Breast epithelium (tissue), 4 donors: ENCODE measurements around the gene CS. TPM values are rescaled to one million over a fixed set of nuclear protein-coding genes. Genes with fewer than 3 reads are reported as not detected.
"Not testable (repeated sequence)": the region's sequence is repeated elsewhere in the genome, so short reads cannot be mapped to it uniquely, and the experiment has no call there.

Source experiments
- DNase-seq, 2 donors: peaks; one replicate each; pipeline ENCODE4 v3.0.0-alpha.2; 2019; ENCODE audit warnings: low spot score in 2 of 2
- H3K27ac ChIP-seq, 2 donors: fragments of 200-600 bp; sonication (generic) in 1 of 2; one replicate each; pipeline ENCODE4 v1.5.1; 2016 to 2019; ENCODE audit warnings: mild to moderate bottlenecking in 1 of 2
- H3K27me3 ChIP-seq, 2 donors: fragments of 200-600 bp; sonication (generic) in 1 of 2; one replicate each; pipeline versions ENCODE4 v1.5.1 to v1.6.0; 2017 to 2019; ENCODE audit warnings: control low read depth in 1 of 2, mild to moderate bottlenecking in 1 of 2
- H3K36me3 ChIP-seq: fragments of 200-600 bp; one replicate; pipeline ENCODE4 v1.5.1; 2019
- H3K4me1 ChIP-seq, 2 donors: fragments of 200-600 bp; sonication (generic); one replicate each; pipeline ENCODE4 v1.5.1; 2016 to 2019; ENCODE audit warnings: control low read depth in 1 of 2
- H3K4me3 ChIP-seq, 3 donors: fragments of 200-600 bp; sonication (generic); 1 replicate in 2 of 3; 2 replicates in 1 of 3; pipeline ENCODE4 v1.5.1; 2016 to 2019; ENCODE audit warnings: mild to moderate bottlenecking in 3 of 3, moderate library complexity in 2 of 3
- H3K9me3 ChIP-seq, 2 donors: fragments of 200-600 bp; sonication (generic) in 1 of 2; one replicate each; pipeline ENCODE4 v1.5.1; 2016 to 2019; ENCODE audit warnings: control low read depth in 1 of 2
- POLR2A ChIP-seq: fragments of 450-650 bp; IDR thresholded peaks from one replicate; pipeline ENCODE4 v1.6.1; 2016; ENCODE audit warnings: antibody characterized with exemption, mild to moderate bottlenecking, moderate library complexity
- POLR2AphosphoS5 ChIP-seq, 3 donors: sonication (generic); formaldehyde crosslinking; IDR thresholded peaks; one replicate each; pipeline ENCODE4 v1.6.1; 2017; ENCODE audit warnings: antibody characterized with exemption in 3 of 3
- intact Hi-C: fragments of 100-400 bp; cut with DNase I; formaldehyde crosslinking; loops from one replicate; pipeline ENCODE4 v1.15.1; 2023; ENCODE audit warnings: low total_unique reads
- total RNA-seq, 3 donors: library from RNA; depleted of rRNA; stranded (reverse); fragments of >200 nt; gene quantifications; one replicate each; pipeline ENCODE4 v1.1.0, GENCODE V29; 2016
- TF ChIP-seq, protein P1 (sequence below), 3 donors: fragments of 450-650 bp; IDR thresholded peaks; one replicate each; pipeline ENCODE4 v1.5.1; 2016 to 2017; ENCODE audit warnings: antibody characterized with exemption in 3 of 3, mild to moderate bottlenecking in 3 of 3, moderate library complexity in 3 of 3

Gene CS
- total RNA-seq, 3 donors from 2014 or later: 79.2 to 132 (median 103) TPM

DNA sequence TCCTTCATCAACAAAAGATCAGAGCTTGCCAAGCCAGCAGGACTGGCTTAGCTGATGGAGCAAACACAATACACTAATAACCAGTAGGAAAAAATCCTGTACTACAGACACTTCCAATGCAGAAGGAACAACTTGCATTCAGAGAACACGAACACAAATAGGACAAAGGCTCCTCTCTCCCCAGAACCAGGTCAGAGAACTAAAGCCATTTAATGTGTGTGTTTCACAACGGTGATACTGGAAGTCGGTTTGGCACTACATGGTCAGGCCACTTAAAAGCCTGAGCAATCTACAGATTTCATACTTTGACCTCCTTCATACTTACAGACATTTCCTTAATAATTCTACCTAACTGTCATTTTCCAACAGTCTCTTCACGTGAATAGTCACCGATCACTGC lies 6.3 kb downstream of the CS start:
- DNase-seq: no peak
- H3K4me3 ChIP-seq: no peak overlapping the region
- intact Hi-C loops: no loop called here
- H3K4me1 ChIP-seq: no peaks in the 10 kb centered on the region
- no peaks in the 10 kb centered on the region for H3K27me3 ChIP-seq
- TF ChIP-seq POLR2AphosphoS5 (IDR thresholded peaks at IDR 0.05) (no peak), POLR2A (no peak)
- TF ChIP-seq, protein P1, sequence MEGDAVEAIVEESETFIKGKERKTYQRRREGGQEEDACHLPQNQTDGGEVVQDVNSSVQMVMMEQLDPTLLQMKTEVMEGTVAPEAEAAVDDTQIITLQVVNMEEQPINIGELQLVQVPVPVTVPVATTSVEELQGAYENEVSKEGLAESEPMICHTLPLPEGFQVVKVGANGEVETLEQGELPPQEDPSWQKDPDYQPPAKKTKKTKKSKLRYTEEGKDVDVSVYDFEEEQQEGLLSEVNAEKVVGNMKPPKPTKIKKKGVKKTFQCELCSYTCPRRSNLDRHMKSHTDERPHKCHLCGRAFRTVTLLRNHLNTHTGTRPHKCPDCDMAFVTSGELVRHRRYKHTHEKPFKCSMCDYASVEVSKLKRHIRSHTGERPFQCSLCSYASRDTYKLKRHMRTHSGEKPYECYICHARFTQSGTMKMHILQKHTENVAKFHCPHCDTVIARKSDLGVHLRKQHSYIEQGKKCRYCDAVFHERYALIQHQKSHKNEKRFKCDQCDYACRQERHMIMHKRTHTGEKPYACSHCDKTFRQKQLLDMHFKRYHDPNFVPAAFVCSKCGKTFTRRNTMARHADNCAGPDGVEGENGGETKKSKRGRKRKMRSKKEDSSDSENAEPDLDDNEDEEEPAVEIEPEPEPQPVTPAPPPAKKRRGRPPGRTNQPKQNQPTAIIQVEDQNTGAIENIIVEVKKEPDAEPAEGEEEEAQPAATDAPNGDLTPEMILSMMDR (IDR thresholded peaks at IDR 0.05): no peak
- no peaks in the 10 kb centered on the region for H3K36me3 ChIP-seq
- H3K27ac ChIP-seq: peak overlapping the region in 1 of 2 donors; percentile 55
- H3K9me3 ChIP-seq: no peaks in the 10 kb centered on the region

DNA sequence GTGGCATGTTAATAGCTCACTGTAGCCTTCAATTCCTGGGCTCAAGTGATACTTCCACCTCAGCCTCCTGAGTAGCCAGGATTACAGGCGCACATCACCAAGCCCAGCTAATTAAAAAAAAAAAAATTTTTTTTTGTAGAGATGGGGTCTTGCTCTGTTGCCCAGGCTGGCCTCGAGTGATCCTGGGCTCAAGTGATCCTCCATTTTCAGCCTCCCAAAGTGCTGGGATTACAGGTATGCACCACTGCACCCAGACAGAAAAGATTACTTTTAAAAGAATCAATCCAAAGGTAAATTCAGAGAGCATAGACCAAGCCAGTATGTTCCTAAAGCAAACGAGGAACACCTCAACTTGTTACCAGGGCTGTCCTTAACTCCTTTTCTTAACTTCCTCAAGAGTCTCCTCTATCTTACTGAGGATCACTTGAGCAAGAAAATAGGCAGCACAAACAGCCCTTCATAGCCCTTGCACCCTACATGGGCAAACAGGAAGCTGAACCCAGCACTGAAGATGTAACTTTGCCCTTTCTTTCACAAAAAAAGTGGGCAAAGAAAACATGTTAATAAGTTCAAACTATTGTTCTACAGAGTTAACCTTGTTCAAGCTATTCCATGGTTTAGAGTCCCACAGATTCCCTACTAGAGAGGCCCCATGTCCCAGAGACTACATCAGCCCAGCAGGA lies 11.3 kb downstream of the CS start:
- no peak overlapping the region for H3K27ac ChIP-seq
- no peak for TF ChIP-seq POLR2AphosphoS5 (IDR thresholded peaks at IDR 0.05)
- TF ChIP-seq, protein P1 (IDR thresholded peaks at IDR 0.05): no peak
- no peak for TF ChIP-seq POLR2A

DNA sequence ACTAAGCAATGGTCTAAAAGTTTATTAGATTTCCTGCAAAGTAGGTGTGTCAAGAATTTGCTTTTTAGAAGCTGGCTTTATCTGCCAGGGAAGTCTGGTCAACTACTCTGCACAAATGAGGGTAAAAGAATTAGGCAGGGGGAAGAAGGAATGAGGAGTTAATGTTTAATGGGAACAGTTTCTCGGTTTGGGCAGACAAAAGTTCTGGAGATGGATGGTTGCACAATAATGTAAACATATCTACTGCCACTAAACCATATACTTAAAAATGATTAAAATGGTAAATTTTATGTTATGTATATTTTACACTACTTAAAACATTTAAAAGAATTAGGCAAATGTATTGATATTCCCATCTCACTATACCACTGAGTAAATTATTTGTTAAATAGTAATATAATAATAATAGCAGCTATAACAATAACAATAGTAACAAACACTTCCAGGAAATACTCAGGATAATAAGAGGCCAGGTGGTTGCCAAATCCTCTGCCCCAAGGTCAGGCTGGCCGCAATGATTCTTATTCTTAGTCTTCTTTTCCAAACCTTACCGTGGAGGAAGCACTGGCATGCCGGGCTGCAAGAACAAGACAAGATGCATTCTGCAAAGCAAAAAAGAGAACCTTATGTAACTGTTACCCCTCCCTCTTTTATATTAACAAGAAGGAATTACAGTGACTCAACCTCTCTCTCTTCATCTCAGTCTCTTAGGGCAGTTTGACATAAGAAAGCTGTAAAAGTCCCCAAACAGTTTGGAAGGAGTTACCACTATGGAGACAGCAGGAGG lies 13.9 kb downstream of the CS start:
- H3K9me3 ChIP-seq: no peaks in the 10 kb centered on the region
- TF ChIP-seq POLR2AphosphoS5 (IDR thresholded peaks at IDR 0.05): no peak
- TF ChIP-seq, protein P1 (IDR thresholded peaks at IDR 0.05): no peak
- TF ChIP-seq POLR2A: no peak
- no peak for DNase-seq
- H3K36me3 ChIP-seq: peaks cover 6% of the 10 kb centered on the region
- no peaks in the 10 kb centered on the region for H3K4me1 ChIP-seq
- no peak overlapping the region for H3K27ac ChIP-seq
- intact Hi-C loops: no loop called here
- no peak overlapping the region for H3K4me3 ChIP-seq
- no peaks in the 10 kb centered on the region for H3K27me3 ChIP-seq

More for the DNA sequence above, 11.3 kb downstream of the CS start:
- Histone ChIP-seq H3K27me3 (no peaks in the 10 kb centered on the region), H3K4me3 (no peak overlapping the region), H3K36me3 (no peaks in the 10 kb centered on the region), H3K9me3 (no peaks in the 10 kb centered on the region), H3K4me1 (no peaks in the 10 kb centered on the region)
- DNase-seq: no peak
- intact Hi-C loops: no loop called here

DNA sequence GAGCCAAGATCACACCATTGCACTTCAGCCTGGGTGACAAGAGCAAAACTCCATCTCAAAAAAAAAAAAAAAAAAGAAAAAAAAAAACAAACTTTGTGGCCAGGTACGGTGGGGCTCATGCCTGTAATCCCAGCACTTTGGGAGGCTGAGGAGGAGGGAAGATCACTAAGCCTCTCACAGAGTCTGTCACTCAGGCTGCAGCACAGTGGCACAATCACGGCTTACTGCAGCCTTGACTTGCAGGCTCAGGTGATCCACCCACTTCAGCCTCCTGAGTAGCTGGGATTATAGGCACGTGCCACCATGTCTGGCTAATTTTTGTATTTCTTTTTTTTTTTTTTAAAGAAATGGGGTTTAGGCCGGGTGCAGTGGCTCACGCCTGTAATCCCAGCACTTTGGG lies 15.9 kb downstream of the CS start:
- H3K4me1 ChIP-seq, H3K4me3 ChIP-seq, H3K27me3 ChIP-seq, intact Hi-C loops, H3K9me3 ChIP-seq, DNase-seq, H3K27ac ChIP-seq: not testable (repeated sequence)
- H3K36me3 ChIP-seq: peaks cover 14% of the 10 kb centered on the region

DNA sequence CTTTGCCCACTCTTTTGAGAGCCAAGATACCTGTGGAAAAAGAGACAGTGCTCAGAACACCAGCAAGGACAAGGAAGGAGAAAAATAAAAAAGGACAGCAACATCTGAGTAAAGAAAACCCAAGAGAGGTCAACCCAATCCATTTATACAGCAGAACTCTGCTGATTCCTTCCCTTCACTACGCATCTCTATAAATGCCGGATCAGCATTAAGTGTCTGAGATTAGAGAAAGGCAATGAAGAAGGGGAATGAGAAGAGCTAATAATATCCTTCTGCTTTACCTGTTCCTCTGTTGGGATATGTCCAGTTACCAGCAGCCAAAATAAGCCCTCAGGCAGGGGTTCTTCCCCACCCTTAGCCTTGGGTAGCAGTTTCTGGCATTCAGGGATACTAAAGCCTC lies 17.6 kb downstream of the CS start:
- H3K27me3 ChIP-seq: no peaks in the 10 kb centered on the region
- intact Hi-C loops: no loop called here
- no peak overlapping the region for H3K27ac ChIP-seq
- no peaks in the 10 kb centered on the region for H3K4me1 ChIP-seq
- no peak overlapping the region for H3K4me3 ChIP-seq
- TF ChIP-seq, protein P1 (IDR thresholded peaks at IDR 0.05): no peak
- TF ChIP-seq POLR2A (no peak), POLR2AphosphoS5 (IDR thresholded peaks at IDR 0.05) (no peak)
- DNase-seq: no peak
- peaks cover 14% of the 10 kb centered on the region for H3K36me3 ChIP-seq
- no peaks in the 10 kb centered on the region for H3K9me3 ChIP-seq
